GM12864 (cell line): ENCODE measurements around the gene FAM222B.

Source experiments
- DNase-seq: peaks from one replicate; pipeline ENCODE4 v3.0.0-alpha.2; 2011; ENCODE audit warnings: low read depth
- H3K4me3 ChIP-seq: 2 replicates; pipeline ENCODE4 v1.5.1; 2011; ENCODE audit warnings: mild to moderate bottlenecking, low read depth, low read length, control low read depth
- CTCF ChIP-seq: IDR thresholded peaks from 2 replicates; pipeline ENCODE4 v1.5.1; 2011; ENCODE audit warnings: low read depth, mild to moderate bottlenecking, moderate library complexity, low read length, control low read depth, inconsistent platforms; ENCODE audit errors: missing control alignments

Gene FAM222B

DNA sequence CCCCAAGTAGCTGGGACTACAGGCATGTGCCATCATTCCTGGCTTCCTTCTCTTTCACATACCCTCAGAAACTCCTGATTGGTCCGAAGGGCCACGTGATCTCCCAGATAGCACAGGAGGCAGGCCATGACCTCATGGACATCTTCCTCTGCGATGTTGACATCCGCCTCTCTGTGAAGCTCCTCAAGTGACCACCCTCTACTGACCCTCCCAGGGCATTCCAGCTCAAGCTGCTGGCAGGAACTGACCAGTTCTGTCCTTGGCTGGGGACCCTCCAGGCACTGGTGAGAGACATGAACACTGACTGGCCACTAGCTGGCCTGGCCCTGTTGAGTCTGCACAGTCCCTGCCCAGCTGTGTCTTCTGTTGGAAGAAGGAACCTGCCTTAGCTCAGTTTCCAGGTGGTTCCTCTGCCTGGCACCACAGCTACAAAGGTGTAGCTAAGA is 17.8 kb upstream of the FAM222B start:
- no peak for TF ChIP-seq CTCF
- H3K4me3 ChIP-seq = no peak overlapping the region
- DNase-seq = no peak

DNA sequence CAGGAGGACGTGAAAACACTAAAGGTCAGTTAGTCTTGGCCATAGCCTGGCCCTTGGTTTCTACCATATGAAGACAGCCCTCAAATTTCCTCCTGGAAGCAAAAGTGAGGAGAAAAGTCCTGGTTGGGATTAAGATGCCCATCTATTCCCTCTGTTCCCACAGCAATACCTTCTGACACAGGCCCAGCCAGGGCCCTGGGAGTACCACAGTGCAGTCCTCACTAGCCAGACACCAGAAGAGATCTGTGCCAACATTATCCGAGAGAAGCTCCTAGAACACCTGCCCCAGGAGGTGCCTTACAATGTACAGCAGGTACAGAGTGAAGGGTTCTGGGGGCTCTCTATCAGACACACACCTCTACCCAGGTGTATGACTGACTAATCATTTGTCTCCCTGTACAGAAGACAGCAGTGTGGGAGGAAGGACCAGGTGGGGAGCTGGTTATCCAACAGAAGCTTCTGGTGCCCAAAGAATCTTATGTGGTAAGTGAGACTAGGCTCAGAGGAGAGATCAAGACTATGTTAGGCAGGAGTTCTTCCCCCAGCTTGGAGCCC is 16.3 kb upstream of the FAM222B start:
- no peak overlapping the region for H3K4me3 ChIP-seq
- DNase-seq = no peak
- TF ChIP-seq CTCF = no peak

DNA sequence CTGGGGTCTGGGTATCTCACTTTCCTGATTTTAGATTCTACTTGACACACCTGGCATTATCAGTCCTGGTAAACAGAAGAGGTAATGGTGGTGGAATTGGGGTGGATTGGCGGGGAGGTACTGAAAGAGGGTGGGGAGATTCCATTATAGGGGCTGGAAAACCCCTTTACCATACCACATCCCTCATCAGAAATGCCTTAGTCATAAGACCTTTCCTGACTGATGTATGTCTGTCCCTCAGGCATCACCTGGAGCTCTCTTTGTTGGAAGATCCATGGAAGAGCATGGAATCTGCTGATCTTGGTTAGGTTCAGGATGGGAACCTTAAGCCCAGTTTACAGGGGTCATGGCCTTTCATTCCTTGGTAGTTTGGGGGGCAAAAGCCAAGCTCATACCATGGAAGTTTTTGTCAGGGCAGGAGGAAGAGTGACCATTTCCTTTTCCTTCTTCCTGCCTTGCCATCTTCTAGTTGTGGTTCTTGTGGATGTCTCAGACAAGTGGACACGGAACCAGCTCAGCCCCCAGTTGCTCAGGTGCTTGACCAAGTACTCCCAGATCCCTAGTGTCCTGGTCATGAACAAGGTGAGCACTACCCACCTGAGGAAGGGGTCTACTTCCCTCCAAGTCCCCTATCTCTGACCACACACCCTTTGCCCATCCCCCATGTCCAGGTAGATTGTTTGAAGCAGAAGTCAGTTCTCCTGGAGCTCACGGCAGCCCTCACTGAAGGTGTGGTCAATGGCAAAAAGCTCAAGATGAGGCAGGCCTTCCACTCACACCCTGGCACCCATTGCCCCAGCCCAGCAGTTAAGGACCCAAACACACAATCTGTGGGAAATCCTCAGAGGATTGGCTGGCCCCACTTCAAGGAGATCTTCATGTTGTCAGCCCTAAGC is 15.6 kb upstream of the FAM222B start:
- TF ChIP-seq CTCF = no peak
- no peak overlapping the region for H3K4me3 ChIP-seq
- DNase-seq = no peak

- DNase-seq = no peak
- no peak overlapping the region for H3K4me3 ChIP-seq
- TF ChIP-seq CTCF = no peak
These were observed 13.5 kb upstream of the FAM222B start for GRCh38 chr17:28856028-28856574.

- TF ChIP-seq CTCF = no peak
- peak overlapping the region; percentile 87 for H3K4me3 ChIP-seq
- DNase-seq = no peak
These were observed 12.7 kb upstream of the FAM222B start for GRCh38 chr17:28855336-28855679.

DNA sequence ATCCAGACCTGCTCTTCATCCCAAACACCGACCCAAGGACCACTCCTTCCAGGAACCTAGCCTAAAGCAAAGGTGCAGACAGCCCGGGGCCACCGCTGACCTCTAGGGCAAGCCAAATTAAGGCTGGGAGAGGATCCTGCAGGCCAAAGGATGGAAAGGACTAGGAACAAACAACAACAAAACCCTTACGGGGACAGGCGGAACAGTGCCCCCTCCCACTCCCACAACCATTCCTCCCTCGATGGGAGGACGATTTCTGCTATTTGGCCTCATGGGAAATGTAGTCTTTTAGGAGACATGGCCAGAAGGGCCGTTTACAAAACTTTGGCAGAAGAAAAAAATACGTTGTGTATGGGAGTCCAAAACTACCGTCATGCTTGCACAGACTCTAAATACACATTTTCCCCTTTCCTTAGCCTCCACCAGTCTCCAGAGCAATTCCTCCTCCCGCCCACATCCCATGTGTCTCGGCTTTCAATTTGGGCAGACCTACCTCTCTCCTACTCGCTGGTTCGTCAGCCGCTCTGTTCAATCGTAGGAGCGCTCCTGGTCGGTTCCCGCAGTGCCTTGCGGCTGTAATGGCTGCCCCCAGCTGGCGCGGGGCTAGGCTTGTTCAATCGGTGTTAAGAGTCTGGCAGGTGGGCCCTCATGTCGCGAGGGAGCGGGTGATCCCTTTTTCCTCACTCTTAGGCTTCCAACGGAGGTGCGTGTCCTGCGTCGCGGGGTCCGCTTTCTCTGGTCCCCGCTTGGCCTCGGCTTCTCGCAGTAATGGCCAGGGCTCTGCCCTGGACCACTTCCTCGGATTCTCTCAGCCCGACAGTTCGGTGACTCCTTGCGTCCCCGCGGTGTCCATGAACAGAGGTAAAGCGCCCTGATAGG is 12.1 kb upstream of the FAM222B start, which contains the start of gene ERAL1:
ERAL1 (plus strand) TSS at position 560 of the 879 bp plus-strand sequence; CDS start at position 579, 19 bp downstream.
- peak; percentile 57 for DNase-seq
- peak within 1 kb of the TSS; percentile 87 for H3K4me3 ChIP-seq
- no peak for TF ChIP-seq CTCF
